Amniotic epithelial cell (primary cell): Measurements from ENCODE around the gene MAP3K7.

Source experiments
- DNase-seq: peaks from one replicate; pipeline ENCODE4 v3.0.0-alpha.2; 2010; ENCODE audit warnings: low read depth

Gene MAP3K7

DNA sequence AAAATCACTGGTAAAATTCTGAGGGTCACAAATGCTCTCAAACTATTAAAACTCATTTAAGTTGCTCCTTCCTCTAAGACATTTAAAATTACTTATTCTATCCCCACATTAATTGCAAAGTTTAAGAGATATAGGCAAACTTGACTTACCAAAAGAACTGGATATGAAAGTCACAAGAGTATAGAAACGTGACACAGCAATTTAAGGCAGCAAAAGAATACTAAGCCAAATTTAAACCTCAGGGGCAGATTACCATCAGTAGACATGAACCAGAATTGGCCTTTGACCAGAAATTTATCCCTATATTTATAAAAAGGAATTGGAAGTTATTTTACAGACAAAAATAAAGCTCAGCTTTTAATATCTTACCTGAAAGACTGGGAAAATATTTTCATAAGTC, 56.0 kb downstream of the MAP3K7 start:
- DNase-seq, result no peak

DNA sequence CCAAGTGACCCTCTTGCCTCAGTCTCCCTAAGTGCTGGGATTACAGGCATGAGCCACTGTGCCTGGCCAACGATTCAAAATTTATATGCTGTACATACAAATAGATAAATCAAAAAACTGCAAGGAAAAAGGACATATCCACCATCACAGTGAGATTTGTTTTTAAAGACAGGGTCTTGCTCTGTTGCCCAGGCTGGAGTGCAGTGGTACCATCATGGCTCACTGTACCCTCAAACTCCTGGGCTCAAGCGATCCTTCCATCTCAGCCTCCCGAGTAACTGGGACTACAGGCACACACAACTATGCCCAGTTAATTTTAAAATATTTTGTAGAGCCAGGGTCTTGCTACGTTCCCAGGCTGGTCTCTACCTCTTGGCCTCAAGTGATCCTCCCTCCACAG, 61.5 kb downstream of the MAP3K7 start:
- DNase-seq, result no peak

DNA sequence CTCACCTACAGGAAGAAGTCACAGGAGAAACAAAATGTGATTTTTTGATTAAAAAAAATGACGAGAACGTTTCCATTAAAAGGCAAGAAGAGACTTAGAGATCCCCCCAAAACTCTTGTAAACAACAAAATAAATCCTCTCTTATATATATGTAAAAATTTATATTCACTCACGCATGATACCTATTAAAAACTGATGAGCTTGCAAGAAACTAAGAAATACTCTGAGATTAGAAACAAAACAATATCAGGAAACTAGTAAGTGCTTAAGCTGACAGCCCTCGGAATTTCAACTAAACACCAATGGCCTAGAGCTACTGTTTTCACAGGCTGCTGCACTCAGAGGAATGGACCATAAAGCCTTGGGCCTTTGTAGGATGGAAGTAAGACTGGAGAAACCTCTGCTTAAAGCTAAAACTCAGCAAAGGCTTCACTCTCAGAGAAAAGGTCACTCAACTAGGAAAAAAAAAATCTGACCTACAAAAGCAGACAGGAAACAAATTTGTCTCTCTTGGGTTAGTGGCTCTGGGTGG, 63.0 kb downstream of the MAP3K7 start:
- DNase-seq, result no peak

DNA sequence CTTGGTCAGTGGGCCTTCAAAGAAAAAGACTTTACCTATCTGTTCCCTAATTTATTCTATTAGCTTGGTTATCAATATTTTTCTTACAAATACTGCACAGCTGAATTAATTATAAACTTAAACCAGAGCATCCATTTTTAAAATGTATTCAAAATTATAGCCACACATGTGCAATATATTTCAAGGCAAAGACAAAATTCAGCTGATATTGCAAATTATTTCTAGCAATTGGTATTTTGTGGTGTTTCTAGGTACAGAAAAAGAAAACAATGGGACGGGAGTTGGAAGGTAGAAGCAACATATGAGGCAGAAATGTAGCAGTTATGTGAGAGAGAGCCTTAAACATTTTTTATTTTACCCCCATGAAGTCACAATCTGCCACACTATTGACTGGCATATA, 64.9 kb downstream of the MAP3K7 start:
- DNase-seq, result no peak

DNA sequence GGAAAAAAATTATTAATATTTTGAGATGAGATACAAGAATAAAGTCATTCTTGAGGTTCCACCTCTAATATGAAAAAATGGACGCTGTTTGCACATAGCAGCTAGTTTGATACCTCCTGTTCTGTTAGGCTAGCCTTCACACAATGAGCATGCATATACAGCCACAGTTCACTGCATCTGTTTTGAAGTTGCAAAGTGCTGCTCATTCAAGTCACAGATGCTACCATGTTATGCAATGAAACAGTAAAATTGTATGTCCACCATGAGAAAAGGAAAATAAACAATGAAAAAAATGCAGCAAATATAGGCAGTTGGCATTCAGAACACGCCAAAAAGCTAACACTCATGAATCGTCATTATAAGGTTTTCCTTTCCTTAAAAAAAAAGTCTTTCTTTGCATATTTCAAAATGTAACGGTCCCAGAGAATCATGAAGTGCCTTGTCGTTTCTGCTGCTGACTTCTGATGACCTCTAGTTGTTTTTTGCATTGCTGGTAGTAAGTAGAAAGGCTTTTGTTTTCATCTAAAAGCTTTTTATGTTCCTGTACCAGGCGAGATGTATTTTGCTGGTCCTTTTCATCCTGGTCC, 70.7 kb downstream of the MAP3K7 start:
- DNase-seq, result no peak

DNA sequence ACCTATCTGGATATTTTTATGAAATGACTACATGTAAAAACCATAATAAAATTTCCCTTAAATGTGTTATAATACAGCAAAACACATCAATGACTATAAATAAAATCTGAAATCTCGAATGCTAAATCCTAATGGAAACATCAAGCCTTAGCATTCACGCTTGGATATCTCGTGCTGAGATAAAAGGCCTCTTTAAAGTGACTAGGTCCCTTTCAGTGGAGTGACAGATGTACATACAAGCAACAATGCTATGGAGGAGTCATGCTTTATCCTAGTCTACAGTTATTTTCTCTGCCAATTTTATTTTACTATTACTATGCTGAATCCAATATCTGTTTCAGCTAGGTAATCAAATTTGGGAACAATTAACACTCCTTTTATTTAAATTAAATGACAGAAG, 72.4 kb downstream of the MAP3K7 start:
- no peak for DNase-seq

DNA sequence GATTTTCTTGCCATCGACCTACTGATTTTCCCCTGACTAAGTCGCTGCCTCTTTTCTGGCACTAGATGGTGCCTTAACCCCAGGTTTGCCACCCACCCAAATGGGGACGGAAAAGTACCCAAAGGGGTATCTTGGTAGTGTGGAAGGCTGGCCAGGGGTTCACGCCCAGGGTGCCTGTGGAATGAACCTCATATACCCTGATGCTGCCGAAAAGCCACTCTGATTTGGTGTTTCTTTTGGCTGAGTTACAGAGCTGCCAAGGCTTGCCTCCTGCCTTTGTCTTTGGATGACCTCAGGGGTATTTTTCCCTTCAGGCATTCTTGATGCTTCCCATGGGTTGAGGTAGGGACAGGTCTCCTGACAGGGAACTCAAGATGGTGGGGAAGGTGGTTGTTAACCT, 78.1 kb downstream of the MAP3K7 start:
- DNase-seq, result no peak

DNA sequence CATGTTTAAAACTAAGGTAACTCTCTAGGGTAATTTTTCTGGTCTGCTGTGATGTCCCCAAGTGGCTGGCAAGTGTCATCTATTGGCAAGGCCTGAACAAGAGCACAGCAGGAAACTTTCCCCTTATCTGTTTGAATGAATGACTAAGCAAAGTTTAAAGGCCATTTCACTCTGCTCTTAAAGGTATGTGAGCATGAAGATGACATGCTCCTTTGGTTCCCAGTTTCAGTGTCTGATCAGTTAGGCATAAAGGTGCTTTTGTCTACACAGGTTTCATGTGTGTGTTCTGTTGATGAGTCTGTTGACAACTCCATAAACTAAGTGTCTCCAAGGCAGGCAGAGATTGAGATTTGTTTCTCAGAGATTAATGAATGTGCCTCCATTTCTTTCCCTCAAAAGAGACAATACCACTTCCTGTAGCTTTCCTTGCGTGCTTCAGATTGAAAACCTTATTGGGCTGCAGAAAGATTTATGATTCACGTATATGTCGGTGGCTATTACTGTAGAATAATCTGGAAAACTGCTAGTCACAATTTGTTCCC, 83.9 kb downstream of the MAP3K7 start:
- DNase-seq, result no peak

DNA sequence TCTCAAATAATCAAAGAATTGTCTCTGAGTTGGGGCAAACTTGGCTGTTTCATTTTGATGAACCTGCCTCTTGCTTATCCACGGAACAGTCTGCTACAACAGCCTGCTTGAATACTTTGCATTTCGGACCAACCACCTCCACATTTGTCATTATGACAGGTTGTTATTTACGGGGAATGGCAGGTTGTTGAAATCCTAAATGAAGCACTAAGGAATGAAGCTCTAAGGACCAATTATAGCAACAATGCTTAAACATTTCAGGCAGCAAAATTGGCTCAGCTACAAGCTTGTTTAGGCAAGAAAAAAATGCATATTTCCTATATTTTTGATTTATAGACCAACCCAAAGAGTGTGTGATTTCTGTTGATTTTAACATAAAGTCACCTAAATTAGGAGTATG, 84.5 kb downstream of the MAP3K7 start:
- DNase-seq, result no peak

DNA sequence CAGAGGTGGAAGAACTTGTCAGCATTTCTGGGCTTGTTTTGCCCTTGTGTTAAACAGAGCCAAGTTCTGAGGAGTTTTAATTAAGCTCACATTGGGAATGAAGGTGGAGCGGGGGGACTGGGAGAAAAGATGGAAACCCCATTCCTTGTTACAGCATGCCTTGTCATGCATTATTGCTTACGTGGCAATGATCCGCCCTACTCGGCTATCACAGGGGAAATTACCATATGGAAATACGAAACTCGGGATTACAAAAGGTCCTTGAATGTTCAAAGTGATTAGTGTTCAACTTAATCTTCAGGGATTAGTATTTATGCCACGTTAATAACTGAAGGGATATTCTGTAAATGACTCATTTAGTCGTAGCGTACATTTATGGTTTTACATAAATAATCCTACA, 86.4 kb downstream of the MAP3K7 start:
- peak; percentile 12 for DNase-seq

DNA sequence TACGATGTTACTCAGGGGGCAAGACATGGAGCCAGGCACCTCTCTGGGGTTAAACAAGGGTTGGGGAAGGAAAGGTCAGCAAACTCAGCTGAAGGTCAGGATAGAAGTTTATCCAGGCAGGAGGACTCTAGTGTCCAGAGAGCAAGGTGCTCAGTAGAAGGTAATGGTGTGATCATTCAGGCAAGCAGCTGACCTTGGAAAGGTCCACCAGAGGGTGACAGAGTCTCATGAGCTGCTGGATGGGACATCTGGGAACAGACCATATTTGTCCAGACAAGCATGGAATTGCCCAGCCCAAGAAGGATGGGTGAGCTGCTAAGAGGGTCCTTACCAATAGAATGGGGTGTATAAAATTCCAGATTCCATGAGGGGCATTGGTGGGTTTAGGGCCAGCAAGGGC, 89.5 kb downstream of the MAP3K7 start:
- no peak for DNase-seq

DNA sequence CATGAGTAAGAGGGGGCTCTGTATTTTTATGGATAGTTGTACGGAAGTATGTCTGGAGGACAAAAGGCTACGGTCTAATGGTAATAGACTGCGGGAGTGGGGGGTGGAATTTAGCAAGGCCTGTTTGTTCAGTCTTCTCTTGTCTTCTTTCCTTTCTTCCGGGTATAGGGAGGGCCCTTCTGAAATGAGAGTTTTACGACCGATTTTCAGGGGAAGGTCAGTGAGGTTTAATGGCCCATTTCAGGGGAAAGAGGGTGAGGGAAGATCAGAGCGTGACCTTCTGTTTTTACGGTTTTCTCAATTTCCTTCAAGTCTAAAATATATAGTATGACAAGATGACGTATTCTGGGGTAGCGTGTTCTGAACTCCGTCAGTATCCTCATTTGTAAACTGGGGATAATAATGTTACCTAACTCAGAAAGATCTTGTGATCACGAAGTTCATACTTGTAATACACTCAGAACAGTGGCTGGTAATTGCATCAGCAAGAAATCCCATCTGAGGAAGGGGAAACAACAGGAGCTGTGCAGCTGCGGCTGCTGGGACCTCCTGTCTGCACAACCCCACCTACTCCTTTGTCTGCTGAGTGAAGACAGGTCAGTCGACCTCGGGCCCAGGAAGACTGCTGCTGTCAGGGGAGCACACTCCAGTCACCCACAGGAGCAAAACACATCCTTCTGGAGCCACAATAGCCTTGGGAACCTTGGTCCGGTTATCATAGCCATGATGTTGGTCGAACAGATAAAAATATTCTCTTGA, 90.4 kb downstream of the MAP3K7 start:
- DNase-seq, result no peak

DNA sequence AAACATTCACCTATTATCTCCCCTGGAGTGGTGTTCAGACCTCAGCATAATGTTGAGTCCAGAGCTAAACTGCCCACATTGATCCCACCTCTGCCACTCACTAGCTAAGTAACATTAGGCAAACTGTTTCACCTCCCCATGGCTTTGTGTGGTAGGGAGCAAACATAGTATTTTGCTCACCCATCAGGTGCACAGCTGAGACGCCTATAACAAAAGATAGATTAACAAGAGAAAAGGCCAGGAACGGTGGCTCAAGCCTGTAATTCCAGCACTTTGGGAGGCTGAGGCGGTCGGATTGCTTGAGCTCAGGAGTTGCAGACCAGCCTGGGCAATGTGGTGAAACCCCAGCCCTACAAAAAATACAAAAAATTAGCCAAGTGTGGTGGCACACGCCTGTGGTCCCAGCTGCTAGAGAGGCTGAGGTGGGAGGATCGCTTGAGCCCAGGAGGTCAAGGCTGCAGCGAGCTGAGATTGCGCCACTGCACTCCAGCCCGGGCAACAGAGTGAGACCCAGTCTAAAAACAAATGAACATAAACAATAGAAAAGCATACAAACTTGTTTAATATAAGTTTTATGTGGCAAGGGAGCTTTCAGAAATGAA, 91.6 kb downstream of the MAP3K7 start:
- DNase-seq, result no peak

DNA sequence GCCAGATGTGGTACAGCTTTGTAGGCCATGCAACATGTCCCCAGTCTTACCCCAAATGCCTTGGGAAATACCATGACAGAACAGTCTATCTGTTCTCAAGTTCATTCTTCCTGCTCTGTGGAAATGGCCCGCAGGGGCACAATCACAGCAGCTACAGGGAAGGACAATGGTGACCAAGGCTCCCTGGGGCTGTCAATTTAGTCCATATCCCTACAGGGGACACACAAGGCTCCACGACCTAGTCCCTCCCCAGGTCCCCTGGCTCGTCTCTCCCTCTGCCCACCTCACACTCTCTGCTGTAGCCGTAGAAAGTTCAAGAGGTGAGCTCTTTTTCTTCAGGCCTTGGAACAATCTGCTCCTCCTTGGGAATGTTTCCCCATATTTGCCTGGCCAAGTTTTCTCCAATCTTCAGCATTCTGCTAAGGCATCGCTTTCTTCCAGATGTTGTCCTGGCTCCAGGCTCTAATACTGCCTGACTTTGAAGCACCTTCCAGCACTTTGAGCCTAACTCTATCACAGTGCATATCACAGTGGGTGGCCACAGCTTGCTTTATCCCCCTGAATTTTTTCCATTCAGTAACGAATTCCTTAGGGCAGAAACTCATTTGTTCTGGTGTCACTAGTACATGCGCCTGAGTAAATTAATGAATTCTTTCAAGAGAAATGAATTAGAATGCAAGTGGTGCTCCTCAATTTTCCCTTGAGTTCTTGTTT, 92.6 kb downstream of the MAP3K7 start:
- DNase-seq, result no peak

DNA sequence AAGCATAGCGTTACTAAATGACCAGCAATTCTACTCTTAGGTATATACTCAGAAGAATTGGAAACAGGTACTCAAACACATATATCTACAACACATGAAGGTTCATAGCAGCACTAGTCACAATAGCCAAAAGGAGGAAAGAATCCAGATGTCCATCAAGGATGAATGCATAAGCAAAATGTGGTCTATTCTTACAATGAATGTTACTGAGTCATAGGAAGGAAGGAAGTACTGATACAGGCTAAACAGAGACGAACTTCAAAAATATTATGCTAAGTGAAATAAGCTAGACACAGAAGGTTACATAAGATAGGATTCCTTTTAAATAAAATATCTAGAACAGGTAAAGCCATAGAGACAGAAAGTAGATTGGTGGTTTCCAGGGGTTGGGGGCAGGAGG, 93.5 kb downstream of the MAP3K7 start:
- DNase-seq, result peak; percentile 68

DNA sequence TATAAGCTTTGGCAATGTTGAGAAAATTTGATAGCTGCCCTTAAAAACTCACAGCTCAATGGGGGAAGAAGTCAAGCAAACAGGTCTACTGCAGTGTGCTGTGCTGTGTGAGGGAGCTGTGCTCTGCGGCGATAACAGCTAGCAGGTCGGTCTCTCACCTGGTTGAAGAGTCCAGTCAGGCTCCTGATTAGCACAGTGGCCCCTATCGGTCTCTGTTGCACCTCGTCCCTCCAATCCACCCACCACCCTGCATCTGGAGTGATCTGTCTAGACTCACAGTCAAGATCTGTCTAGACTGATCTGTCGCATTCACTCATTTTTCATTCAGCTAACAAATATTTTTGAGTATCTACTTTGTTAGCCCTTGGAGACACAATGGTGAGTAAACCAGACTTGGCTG, 94.1 kb downstream of the MAP3K7 start:
- DNase-seq, result no peak

DNA sequence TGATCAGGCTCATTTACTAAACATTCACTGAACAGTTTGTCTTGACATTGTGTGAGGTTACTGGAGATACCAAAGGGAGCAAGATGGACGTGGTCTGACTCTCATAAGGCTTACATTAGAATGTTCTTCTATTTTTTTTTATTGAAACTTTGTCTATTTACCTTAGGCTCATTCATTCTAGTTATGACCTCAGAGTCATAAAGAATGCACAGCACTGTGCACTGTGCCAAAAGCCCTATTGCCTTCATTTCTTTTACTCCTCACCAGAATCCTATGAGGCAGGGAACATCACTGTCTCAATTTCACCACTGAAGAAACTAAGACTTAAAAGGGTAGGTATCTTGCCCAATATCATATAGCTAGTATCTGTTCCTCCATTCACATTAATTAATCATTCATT, 94.5 kb downstream of the MAP3K7 start:
- DNase-seq, result no peak

DNA sequence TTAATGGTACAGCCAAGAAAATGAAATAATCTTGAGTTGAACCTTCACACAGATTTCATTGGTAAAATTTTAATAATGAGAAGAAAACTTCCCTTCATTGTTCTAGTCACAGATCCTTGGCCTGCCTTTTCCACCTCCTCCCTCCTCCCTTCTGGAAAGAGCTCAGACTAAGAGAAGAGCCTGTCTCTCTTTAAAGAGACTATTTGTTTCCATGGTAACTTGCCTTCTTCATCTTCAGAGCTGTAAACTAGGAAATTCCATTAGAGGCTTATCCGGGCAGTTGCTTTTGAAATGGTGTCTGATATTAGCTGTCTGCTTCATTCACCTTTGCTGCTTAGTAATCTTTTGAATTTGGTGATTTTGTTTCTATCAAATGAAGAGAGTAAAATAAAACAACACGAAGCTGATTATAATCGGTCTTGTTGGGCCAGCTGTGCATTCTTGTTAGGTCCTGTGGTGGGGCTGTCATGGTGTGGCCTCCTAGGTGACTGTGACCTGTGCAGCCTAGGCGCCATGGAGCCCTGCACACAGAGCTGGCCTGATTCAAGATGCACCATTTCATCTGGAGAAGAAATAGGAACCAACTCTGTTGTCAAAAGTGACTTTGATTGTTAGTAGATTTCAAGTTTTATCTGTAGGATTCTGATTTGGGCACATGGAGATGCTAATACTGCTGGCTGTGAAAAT, 96.7 kb downstream of the MAP3K7 start:
- DNase-seq, result no peak

DNA sequence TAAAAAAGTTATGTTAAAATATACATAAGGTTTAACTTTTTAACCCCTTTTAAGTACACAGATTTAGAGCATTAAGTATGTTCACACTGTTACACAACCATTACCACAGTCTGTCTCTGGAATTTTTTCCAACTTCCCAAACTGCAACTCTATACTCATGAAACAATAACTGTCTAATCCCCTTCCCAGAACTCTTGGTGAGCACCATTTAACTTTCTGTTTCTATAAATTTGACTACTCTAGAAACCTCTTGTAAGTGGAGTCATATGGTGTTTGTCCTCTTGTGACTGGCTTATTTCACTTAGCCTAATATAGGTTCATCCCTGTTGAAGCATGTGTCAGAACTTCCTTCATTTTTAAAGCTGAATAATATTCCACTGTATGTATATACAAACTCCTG, 98.1 kb downstream of the MAP3K7 start:
- peak; percentile 17 for DNase-seq

DNA sequence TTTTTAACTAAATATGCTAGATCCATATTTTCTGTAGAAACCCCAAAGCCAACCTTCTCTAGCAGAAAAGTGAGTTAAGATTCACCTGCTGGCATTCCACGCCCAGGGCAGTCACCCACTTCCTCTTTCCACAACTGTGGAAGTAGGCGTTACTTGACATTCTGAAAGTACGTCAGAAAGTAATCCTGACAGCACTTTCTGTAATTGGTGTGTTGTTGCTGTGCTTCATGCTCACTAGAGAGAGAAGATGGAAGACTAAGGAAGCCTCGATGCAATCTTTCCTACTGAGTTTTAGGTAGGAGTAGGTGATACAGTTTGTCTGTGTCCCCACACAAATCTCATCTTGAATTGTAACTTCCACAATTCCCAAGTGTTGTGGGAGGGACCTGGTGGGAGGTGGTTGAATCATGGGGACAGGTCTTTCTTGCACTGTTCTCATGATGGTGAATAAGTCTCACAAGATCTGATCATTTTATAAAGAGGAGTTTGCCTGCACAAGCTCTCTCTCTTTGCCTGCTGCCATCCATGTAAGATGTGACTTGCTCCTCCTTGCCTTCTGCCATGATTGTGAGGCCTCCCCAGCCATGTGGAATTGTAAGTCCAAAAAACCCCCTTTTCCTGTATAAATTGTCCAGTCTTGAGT, 101.1 kb downstream of the MAP3K7 start:
- DNase-seq, result no peak

DNA sequence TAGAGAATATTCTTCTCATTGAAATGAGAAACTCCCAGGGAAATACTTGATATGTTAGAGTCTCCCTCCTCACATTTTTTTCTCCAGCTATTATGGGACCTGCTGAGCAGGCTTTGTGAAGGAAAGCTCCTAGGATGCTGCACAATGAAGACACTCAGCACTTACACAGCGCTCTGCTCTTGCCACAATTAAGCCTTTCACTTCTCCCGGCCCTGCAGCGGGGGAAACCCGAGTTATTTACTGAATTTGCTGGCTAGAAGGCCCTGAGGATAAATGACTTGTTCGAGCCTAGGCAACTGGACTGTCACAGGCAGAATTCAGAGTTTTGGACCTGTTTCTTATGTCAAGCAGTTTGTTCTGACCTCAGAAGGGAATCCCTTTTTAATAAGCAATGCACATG, 102.0 kb downstream of the MAP3K7 start:
- no peak for DNase-seq
